Right forelimb (tissue), 1 donor: Measurements from ENCODE around the gene FUT8.
A peak's percentile ranks its signal among the peaks of the same experiment; 100 is the strongest.

Experiments used
- DNase-seq: peaks from one replicate; pipeline ENCODE4 v3.0.0-alpha.2; 2018

The FUT8 gene

DNA sequence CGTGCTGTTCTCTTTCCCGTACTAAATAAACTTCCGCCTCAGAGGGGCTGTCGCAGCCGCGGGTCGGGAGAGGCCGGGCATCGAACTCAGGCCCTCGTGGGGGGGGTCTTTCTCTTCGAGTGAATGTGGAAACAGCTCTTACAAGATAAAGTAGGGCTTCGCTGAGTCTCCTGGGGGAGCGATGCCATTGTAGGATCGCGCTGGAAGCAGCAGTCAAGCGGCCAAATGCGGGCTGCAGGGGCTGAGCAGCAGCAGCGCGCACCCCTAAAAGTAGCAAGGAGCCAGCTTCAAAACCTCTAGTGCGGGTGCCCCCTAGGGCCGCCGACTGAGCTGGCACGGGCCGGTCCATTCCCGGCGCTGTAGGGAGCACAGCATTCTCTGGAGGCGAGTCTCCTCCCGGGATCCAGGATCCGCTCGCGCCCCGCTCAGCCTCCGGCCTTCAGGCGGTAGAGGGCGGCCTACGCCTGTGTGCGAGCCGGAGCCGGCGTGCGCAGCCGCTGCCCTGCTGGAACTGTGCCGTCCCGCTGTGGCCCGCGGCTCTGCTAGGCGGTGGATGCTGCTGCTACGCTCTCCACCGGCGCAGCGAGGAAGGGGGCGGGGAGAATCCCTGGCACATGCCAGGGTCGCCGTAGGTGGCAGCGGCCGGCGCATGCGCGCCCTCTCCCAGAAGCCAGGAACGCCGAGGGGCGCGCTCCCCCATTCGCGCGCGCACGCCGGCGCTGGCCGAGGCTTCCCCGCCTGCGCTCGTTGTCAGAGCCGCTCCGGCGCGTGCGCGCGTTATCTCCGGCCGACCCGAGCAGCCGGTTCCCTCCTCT, at the start of gene FUT8:
TSS of gene FUT8 (plus strand) at position 699 of the 815 bp plus-strand sequence. CDS start 148,834 bp downstream, outside the sequence.
- peak; percentile 97 for DNase-seq

DNA sequence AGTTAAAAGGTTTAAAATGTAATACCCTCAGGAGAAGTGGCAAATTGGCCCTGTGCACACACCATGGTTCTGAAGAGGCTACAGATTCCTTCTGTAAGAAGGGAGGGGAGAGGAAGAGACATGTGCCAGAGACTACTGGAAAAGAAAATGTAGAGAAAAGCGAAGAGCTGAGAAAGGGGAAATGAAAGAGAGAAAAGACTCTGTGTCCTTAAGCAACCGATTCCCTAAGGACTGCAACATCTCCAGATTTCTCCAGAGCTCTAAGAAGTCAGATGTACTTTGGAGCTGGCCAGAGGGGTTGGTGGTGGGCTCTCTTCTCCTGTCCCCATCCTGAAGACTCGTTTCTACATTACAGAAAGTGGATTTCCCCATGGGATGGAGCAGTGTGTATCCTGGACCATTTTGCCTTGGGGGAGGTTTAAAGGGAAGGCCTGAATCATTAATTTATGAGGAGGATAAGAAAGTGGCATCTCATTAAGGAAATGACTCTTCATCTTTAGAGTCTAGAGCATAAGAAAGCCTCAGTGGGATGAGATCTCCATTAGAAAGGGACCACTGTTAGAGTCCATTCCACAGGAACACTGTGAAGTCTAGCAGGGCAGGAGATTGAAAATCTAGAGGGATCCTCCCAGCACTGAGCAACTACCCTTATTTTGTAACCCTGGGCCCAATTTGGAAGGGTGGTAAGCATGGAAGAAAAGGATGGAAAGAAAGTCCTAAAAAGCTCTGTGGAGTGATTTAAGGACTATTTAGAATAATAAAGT, 45.5 kb upstream of the FUT8 start:
- no peak for DNase-seq

DNA sequence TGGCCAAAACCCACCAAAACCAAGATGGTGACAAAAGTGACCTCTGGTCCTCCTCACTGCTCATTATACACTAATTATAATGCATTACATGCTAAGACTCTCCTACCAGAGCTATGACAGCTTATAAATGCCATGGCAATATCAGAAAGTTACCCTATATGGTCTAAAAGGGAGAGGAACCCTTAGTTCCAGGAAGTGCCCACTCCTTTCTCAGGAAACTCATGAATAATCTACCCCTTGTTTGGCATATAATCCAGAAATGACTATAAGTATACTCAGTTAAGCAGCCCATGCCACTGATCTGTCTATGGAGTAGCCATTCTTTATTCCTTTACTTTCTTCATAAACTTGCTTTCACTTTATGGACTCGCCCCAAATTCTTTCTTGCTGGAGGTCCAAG, 43.0 kb upstream of the FUT8 start:
- DNase-seq: no peak

DNA sequence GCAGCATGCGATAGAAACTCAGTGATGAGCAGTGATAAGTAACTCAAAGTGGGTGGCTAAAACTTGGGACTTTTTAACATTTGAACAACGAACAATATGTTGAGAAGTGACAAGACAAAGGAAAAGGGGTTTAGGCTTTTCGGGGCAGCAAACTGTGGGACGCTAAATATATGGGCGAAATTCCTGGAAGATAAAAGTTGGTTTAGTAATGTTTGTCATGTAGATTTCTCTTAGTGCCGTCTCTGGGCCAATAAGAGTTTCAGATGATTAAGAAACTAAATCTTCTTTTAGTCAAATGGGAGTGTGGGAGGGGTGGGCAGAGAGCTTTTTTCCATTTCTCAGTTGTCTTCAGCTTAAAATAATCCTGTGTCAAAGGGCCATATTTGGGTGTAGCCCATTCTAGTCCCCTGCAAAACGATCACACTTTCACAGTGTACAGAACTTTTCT, 41.7 kb upstream of the FUT8 start:
- no peak for DNase-seq

DNA sequence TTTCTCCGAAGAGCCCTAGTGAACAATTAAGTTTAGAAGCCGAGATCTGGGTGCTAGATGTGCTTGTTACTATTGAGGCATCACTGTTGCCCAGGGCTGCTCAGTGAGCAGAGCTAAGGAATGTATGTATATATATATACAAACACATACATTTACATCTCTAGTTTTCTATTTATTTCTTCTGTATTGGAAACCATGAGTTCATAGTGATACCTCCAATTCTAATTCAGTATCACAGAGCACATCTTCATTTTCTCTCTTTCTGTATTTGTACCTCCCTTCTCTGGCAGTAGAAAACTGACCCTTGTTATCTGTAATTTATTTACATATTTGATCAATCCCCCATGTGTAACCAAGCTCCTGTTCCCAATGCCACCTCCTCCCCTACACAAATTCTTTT, 40.7 kb upstream of the FUT8 start:
- DNase-seq: no peak

DNA sequence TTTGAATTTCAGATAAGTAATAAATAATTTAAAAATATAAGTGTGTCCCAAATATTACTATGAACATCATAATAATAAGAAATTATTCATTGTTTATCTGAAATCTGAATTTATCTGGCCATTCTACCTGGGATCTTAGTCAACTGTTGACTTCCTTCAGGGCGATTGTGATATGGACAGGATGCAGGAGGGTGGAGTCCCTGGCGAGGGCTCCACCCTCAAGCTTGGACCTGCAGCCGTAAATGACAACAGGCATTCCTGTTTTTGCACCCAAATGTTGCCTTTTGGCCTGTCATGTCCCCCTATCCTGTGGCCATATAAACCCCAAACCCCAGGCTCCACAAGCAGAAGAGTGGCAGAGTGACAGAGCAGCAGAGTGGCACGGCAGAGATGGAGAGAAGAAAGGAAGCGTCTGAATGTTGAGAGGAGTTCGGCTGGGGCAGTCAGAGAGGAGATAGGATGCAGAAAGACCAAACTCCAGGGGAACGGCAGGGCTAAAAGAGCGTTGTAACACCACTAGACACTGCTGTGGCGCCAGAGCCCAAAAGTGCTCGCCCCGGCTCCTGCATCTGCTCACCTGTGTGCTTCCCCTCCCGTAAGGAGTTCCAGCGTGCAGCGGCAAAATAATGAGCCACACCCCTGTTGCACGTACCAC, 39.4 kb upstream of the FUT8 start:
- no peak for DNase-seq

DNA sequence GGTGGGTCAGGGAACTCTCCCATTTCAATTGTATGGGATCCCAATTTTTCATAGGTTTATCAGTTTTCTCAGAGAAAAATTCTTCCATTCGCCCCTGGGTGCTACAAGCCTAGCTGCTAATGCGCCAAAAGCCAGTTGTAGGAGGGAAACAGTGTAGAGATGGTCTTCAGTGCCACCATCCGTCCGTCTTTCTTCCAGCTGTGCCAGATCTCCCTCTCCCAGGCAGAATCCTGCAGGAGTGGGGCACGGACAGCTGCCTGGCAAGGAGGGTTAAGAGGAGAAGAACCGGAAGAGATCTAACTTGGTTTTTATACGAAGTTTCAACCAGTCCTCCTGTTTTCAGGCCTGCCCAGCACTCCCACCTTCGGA, 38.9 kb upstream of the FUT8 start:
- no peak for DNase-seq

DNA sequence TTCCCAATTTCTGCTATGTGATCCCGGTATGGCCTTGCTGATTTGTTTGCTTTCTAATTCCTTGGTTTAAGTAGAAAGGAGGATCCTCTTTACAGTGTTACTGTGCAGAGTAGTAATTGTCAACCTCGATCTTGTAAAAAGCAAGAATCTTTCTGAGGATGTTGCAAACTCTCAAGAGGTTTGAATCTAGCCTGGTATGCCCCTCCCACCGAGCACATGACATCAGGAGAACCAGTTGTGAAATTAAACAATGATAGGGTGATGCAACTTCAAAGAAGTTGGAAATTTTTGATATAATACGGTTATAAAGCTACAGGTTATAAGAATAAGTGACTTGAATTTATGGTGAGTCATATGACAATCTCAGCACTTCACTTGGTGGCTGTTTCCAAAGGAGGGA, 35.0 kb upstream of the FUT8 start:
- no peak for DNase-seq

DNA sequence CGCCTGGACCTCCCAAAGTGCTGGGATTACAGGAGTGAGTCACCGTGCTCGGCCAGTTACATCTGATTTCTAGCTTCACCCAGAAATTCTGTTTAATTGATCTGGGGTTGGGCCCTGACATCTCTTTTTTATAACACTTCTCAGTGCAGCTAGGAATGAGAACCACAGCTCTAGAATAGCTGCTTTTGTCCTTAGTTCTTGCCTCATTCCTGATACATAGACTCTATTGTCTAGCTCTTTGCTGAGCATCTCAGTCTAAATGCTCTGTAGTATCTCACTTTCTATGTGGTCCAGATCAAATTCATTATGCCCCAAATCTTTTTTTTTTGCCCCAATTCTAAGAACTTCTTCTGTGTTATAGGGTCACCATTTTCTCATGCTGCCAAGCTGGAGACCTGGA, 29.9 kb upstream of the FUT8 start:
- no peak for DNase-seq

DNA sequence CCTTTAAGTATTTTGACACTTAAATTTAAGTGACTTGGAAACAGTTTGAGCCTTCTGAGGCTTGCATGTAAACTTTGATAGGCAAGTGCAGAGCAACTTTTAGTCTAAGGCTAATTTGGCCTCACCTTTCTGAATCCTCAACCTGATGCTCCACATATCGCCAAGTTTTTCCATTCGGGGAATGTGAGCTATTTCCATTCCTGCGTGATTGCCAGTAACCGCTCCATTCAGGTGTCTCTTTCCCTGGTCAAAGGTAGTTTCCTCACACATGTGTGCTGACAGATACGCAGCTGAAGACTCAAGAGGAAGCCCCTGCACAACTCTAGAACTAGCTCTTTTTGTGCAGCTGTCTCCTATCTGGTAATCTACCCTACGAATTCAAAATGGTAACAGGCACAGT, 25.4 kb upstream of the FUT8 start:
- DNase-seq: no peak

DNA sequence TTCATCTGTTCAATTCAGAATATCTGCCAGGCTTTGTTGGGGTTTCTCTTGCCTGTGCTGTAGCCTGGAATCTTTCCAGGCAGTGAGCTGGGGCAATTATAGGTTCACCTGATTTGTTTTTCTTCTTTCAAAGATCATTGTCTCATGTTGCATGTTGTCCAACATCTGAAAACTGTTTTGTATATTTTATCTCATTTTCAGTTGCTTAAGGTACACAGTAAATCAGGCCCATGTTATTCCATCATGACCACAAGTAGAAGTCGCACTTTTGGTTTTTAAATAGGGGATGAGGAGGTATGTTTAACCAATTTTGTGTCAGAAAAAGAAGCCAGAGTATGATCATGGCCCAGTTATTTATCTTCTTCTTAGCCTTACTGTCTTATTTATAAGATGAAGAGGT, 24.9 kb upstream of the FUT8 start:
- no peak for DNase-seq

DNA sequence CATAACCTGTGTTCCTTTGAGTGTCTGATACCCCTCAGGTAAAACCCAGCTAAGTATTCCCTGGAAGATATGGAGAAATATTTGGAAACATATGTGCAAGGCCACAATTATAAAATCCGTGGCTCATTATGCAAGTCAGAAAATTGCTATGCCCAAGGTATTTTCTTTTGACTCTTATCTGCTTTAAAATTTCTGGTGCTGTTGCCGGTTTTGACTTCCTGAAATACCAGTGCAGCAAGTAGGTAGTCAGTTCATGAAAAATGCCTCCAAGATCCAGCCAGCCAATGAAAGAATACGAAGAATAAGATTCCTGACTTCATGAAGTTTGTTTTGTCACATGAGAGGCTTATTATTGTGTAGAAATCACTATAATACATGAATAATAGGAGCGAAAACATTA, 20.2 kb upstream of the FUT8 start:
- DNase-seq: no peak

DNA sequence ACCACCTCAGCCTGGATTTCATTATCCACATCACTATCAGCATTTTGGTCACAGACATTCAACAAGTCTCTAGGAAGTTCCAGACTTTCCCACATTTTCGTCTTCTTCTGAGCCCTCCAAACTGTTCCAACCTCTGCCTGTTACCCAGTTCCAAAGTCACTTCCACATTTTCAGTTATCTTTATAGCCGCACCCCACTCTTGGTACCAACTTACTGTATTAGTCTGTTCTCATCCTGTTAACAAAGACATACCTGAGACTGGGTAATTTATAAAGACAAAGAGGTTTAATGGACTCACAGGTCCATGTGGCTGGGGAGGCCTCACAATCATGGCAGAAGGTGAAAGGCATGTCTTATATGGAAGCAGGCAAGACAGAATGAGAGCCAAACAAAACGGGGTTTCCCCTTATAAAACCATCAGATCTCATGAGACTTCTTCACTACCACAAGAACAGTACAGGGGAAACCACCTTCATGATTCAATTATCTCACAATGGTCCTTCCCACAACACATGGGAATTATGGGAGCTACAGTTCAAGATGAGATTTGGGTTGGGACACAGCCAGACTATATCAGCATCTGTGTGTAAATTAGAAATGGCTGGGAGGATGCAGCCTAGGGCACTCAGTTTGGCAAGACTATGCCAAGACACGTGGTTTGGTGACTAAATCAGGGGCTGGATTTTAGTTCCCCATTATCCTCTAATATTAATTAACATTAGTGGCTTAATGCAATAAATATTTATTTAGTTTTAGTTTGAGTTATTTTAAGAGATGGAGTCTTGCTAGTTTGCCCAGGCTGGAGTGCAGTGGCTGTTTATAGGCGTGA, 16.2 kb upstream of the FUT8 start:
- no peak for DNase-seq

DNA sequence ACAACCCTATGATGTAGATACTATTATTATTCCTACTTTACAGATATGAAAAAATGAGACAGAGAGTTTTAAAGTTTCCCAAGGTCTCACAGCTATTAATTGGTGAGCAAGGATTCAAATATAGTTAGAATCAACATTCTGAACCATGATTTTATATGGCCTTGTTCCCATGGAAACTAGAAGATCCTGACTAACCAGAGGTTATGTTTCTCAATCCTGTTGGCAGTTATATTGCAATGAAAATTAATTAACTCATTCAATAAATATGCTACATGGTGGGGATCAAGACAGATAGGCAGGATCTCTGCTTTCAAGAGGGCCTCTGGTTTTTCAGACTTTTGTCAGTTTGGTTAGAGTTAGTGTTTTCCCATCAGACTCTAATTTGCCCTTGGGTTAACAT, 9.3 kb upstream of the FUT8 start:
- no peak for DNase-seq

DNA sequence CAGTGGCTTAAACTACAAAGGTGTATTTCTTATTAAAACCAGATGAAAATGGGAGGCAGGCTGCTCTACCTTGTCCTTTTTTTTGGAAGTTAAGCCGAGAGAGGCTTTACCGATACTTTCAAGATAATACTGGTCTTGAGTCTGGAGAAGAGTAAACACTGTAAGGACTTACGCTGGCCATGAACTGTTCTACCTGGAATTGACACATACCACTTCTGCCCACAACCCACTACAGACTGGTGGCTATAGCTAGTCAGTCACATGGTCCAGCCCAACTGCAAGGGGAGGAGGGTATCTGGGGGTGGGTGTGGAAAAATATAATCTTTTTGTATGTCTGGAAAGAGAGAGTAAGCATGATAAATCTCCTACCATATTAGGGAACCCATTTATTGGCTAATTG, 4.4 kb upstream of the FUT8 start:
- no peak for DNase-seq

DNA sequence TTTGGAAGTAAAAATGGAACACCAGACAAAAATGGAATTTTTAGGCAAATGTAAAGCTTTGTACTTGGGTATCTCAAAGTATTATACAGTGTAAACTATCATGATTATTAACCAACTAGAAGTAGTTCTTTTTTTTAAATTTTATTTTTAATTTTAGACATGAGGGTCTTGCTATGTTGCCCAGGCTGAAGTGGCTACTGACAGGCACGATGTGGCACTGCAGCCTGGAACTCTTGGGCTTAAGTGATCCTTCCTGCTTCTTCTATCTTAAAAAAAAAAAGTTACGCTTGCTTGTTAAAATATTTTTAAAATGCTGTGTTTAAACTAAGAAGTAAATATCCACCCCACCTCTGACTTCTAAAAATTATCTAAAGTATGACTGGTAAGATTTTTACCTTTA, 1.9 kb upstream of the FUT8 start:
- no peak for DNase-seq

DNA sequence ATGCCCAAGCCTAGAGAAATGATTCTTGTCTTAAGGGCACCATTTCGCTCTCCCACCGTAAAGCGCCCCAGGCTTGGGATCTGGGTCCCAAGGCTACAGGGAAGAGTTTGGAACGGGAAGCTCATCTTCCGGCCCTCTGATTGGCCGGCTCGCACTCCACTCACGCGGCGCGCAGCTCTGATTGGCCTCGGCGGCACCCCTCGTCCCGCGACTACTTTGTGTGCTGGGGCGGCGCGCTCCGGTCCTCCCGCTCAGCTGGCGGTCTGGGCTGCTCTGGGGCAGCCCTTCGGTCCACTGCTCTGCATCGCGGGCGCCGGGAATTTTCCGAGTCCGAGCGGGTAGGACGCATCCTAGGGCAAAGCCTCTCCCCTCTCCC, 886 bp upstream of the FUT8 start:
- peak; percentile 91 for DNase-seq

DNA sequence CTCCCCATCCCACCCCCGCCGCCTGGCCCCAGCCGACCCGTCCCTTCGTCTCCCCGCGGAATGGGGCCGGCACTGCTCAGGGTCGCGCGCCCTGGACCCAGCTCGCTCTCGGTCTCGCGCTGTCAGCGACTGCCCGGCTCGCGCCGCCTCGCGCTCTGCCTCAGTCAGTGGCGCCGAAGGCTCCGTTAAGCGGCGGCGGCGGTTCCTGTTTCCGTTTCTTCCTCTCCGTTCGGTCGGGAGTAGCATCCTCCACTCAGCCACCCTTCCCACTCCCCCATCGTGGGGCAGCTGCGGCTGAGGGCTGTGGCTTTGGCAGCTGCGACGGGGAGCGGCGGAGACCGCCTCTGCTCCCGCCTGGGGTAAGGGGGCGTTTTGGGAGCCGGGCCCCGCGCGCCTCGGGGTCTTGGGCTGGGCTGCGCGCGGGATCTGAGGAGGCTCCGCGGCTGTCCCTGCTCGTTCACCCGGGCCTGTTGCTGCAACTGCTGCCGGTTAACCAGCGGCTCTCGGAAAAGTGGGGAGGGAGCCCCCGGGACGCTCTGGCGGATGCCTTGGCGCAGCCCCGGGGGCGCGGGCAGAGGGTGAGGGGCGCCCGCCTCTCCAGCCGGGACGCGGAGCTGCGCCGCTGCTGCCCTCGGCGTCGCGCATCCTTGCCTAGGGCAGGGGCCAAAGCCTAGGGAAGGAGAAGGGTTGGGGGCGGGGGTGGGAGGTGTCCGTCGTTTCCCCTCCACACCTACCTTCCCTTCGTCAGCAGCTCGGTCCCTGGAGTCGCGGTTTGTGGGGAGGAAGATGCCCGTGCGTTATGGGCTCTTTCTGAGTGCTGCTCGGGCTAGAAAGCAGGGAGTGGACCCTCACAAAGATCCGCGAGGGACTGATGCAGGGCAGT, 567 bp downstream of the FUT8 start:
- peak; percentile 86 for DNase-seq

DNA sequence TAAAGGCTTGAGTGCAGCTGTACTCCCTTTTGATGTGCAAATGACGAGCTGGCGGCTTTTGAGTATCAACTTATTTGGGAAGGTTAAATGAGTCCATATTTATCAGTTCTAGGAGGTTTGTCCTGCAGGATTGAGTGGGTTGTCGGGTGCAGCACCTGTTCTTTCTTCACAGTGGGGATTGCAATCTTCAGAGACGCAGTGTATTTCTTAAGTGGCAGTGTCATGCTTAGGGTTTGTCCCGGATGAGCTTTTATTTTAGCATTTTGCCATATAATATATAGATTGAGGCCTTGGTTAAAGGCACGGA, 1.2 kb downstream of the FUT8 start:
- DNase-seq: no peak

DNA sequence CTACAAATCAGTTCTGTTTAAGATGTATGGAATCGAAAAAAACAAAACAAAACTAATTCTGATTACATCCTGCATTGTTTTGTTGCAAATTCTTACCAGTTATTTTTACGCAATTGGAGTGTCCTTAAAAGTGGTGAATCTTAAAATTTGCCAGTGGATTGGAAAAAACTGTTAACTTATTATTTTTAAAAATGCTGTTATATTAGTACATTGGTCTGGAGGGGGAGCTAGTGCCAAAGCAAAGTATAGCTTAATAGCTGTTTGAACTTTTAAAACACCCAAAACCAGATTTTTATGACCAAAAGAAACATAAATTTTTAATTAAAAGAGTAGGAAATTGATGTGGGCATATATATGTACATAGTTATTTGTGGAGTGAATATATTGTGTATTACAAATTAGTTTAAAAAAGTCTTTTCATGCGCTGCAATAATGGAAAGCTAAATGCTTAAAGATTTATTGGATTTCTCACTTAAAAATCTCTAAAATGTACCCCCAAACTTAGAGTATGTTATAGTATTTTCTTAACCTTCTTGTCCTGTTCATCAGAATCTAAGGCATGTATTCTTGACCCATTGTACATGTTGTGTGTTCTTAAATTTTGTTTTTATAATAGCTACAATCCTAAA, 2.5 kb downstream of the FUT8 start:
- DNase-seq: no peak

DNA sequence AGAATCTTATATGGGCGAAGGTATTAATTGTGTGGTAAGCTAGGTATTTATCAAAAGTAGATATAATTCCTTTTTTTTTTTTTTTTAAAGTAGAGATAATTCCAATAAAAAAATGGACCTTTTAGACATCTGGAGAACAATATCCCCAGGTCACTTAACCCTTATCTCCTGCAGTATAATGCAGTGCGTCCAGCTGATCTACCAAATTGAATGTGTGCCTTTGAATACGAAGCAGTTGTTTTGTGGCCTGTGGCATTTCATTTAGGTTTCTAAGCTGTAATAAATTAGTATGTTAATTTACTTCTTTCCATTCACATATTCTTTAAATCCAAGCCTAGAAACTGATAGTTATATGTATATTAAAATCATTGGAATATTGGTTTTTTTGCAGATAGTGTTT, 3.1 kb downstream of the FUT8 start:
- no peak for DNase-seq
